WTC11 (cell line): Measurements from ENCODE around the gene DDIT4. TPM values are rescaled to one million over a fixed set of nuclear protein-coding genes. Genes with fewer than 3 reads are reported as not detected.

Source experiments
- ATAC-seq: fragments of 200-7000 bp; cut with Tn5 transposase; 2 replicates; pipeline ENCODE4 v1.10.0; 2021; ENCODE audit warnings: mild to moderate bottlenecking, moderate library complexity
- CTCF ChIA-PET: fragments of 300-600 bp; sonication (Branson Sonifier 250); formaldehyde crosslinking; loops from one replicate; lab custom pipeline; 2021; ENCODE audit warnings: antibody characterized with exemption; lab: Charles Lee
- POLR2A ChIA-PET: fragments of 350-600 bp; sonication (Branson Sonifier 250); formaldehyde crosslinking; loops from one replicate; lab custom pipeline; 2021; ENCODE audit warnings: antibody characterized with exemption; lab: Charles Lee
- DNase-seq: peaks from one replicate; pipeline ENCODE4 v3.0.0; 2021; ENCODE audit warnings: low spot score
- H3K27ac Mint-ChIP-seq: 2 replicates; pipeline ENCODE4 v1.8.0; 2021; ENCODE audit warnings: mixed read lengths
- H3K27me3 Mint-ChIP-seq: 2 replicates; pipeline ENCODE4 v1.8.0; 2021; ENCODE audit warnings: low read depth, mild to moderate bottlenecking, moderate library complexity, mixed read lengths
- H3K36me3 Mint-ChIP-seq: 2 replicates; pipeline ENCODE4 v1.8.0; 2021; ENCODE audit warnings: mixed read lengths
- H3K4me1 Mint-ChIP-seq: 2 replicates; pipeline ENCODE4 v1.8.0; 2022; ENCODE audit warnings: mixed read lengths
- H3K4me3 Mint-ChIP-seq: 2 replicates; pipeline ENCODE4 v1.8.0; 2021; ENCODE audit warnings: mild to moderate bottlenecking, moderate library complexity, mixed read lengths
- H3K9me3 Mint-ChIP-seq: 2 replicates; pipeline ENCODE4 v1.8.0; 2021; ENCODE audit warnings: mixed read lengths
- ATF3 ChIP-seq: sonication (generic); formaldehyde crosslinking; conservative IDR thresholded peaks from 2 replicates; pipeline ENCODE4 v1.8.1; 2022; ENCODE audit warnings: mild to moderate bottlenecking, missing genetic modification reagents
- ATF6 ChIP-seq: sonication (generic); formaldehyde crosslinking; IDR thresholded peaks from 2 replicates; pipeline ENCODE4 v1.8.1; 2023; ENCODE audit warnings: mild to moderate bottlenecking, missing genetic modification reagents
- ERG ChIP-seq: fragments of 250-450 bp; sonication (Bioruptor Pico); IDR thresholded peaks from 2 replicates; pipeline ENCODE4 v1.8.0; 2021; ENCODE audit warnings: mild to moderate bottlenecking
- ETV6 ChIP-seq: sonication (generic); formaldehyde crosslinking; IDR thresholded peaks from 2 replicates; pipeline ENCODE4 v1.8.1; 2022; ENCODE audit warnings: mild to moderate bottlenecking, missing genetic modification reagents
- MYBL2 ChIP-seq: sonication (generic); formaldehyde crosslinking; IDR thresholded peaks from 2 replicates; pipeline ENCODE4 v1.8.1; 2023; ENCODE audit warnings: mild to moderate bottlenecking, moderate library complexity, missing genetic modification reagents
- SOX15 ChIP-seq: fragments of 250-450 bp; sonication (Bioruptor Pico); IDR thresholded peaks from 2 replicates; pipeline ENCODE4 v1.9.0; 2021; ENCODE audit warnings: mild to moderate bottlenecking
- TCF7 ChIP-seq: sonication (generic); formaldehyde crosslinking; IDR thresholded peaks from 2 replicates; pipeline ENCODE4 v1.8.0; 2022; ENCODE audit warnings: mild to moderate bottlenecking, low read depth, missing genetic modification reagents, moderate library complexity
- ZBTB21 ChIP-seq: sonication (generic); formaldehyde crosslinking; IDR thresholded peaks from 2 replicates; pipeline ENCODE4 v1.8.1; 2023; ENCODE audit warnings: mild to moderate bottlenecking, missing genetic modification reagents, borderline replicate concordance
- ZNF219 ChIP-seq: sonication (generic); formaldehyde crosslinking; IDR thresholded peaks from 2 replicates; pipeline ENCODE4 v1.8.0; 2023; ENCODE audit warnings: missing genetic modification reagents, mild to moderate bottlenecking, borderline replicate concordance
- ZNF232 ChIP-seq: sonication (generic); formaldehyde crosslinking; IDR thresholded peaks from 2 replicates; pipeline ENCODE4 v1.8.0; 2022; ENCODE audit warnings: mild to moderate bottlenecking, missing genetic modification reagents
- ZNF281 ChIP-seq: sonication (generic); formaldehyde crosslinking; IDR thresholded peaks from 2 replicates; pipeline ENCODE4 v1.8.0; 2023; ENCODE audit warnings: mild to moderate bottlenecking, missing genetic modification reagents
- total RNA-seq: library from RNA; stranded (reverse); gene quantifications from 3 replicates; pipeline ENCODE4 v1.2.3, GENCODE V29; 2021
- TF ChIP-seq, protein P1 (sequence below): sonication (generic); formaldehyde crosslinking; IDR thresholded peaks from 2 replicates; pipeline ENCODE4 v1.8.1; 2023; ENCODE audit warnings: mild to moderate bottlenecking, moderate library complexity, missing genetic modification reagents
- TF ChIP-seq, protein P2 (sequence below): sonication (generic); formaldehyde crosslinking; IDR thresholded peaks from 2 replicates; pipeline ENCODE4 v1.8.0; 2022; ENCODE audit warnings: mild to moderate bottlenecking, missing genetic modification reagents
- TF ChIP-seq, protein P3 (sequence below): sonication (generic); formaldehyde crosslinking; IDR thresholded peaks from 2 replicates; pipeline ENCODE4 v1.8.0; 2022; ENCODE audit warnings: missing genetic modification reagents
- TF ChIP-seq, protein P4 (sequence below): sonication (generic); formaldehyde crosslinking; IDR thresholded peaks from 2 replicates; pipeline ENCODE4 v1.8.1; 2022; ENCODE audit warnings: low read depth, mild to moderate bottlenecking, moderate library complexity, missing genetic modification reagents, borderline replicate concordance
- TF ChIP-seq, protein P5 (sequence below): sonication (generic); formaldehyde crosslinking; IDR thresholded peaks from 2 replicates; pipeline ENCODE4 v1.8.1; 2023; ENCODE audit warnings: mild to moderate bottlenecking, missing genetic modification reagents, borderline replicate concordance

Gene DDIT4
- total RNA-seq, 1 experiment from 2014 or later = 118 TPM

GRCh38 chr10:72233621-72234020 lies 40.1 kb upstream of the DDIT4 start:
- ChIA-PET POLR2A (interaction anchor here (0.7 kb wide), 1 partner anchor 36 kb away, joined by 4 read pairs; no protein-coding TSS in a partner anchor), CTCF (no interaction called here)
- peaks cover 34% of the 10 kb centered on the region for H3K36me3 Mint-ChIP-seq
- H3K4me1 Mint-ChIP-seq = peaks cover 6% of the 10 kb centered on the region
- ATAC-seq (no peak), DNase-seq (no peak)
- H3K27ac Mint-ChIP-seq = no peak overlapping the region
- H3K9me3 Mint-ChIP-seq = no peaks in the 10 kb centered on the region
- H3K4me3 Mint-ChIP-seq = no peak overlapping the region
- H3K27me3 Mint-ChIP-seq = no peaks in the 10 kb centered on the region
- TF ChIP-seq, protein P1, sequence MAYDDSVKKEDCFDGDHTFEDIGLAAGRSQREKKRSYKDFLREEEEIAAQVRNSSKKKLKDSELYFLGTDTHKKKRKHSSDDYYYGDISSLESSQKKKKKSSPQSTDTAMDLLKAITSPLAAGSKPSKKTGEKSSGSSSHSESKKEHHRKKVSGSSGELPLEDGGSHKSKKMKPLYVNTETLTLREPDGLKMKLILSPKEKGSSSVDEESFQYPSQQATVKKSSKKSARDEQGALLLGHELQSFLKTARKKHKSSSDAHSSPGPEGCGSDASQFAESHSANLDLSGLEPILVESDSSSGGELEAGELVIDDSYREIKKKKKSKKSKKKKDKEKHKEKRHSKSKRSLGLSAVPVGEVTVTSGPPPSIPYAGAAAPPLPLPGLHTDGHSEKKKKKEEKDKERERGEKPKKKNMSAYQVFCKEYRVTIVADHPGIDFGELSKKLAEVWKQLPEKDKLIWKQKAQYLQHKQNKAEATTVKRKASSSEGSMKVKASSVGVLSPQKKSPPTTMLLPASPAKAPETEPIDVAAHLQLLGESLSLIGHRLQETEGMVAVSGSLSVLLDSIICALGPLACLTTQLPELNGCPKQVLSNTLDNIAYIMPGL = no peak
- TF ChIP-seq ATF6 (CRISPR knock-in tag) = no peak

DNA sequence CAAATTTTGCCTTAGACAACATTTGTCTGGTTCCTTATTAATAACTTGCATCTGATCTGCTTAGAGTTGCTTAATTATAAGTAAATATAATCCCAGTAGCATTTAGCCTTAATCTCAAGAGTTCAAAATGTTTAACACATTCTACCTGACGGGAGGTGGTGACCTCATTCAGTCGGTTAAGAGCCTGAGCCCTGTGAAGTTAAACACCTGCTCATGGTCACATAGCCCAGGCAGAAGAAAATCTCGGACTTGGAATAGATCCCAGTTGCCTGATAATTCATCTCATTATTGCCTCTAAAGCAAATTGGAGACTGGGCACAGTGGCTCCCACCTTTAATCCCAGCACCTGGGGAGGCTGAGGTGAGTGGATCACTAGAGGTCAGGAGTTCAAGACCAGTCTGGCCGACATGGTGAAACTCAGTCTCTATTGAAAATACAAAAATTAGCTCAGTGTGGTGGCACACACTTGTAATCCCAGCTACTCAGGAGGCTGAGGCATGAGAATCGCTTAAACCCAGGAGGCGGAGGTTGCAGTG lies 39.1 kb upstream of the DDIT4 start:
- ATAC-seq (no peak), DNase-seq (no peak)
- ChIA-PET POLR2A (interaction anchor here (0.7 kb wide), 2 partner anchors 37 to 1019 kb away, joined by 3 to 4 read pairs; no protein-coding TSS in a partner anchor), CTCF (no interaction called here)
- peaks cover 34% of the 10 kb centered on the region for H3K36me3 Mint-ChIP-seq
- H3K27me3 Mint-ChIP-seq = no peaks in the 10 kb centered on the region
- no peak overlapping the region for H3K4me3 Mint-ChIP-seq
- H3K27ac Mint-ChIP-seq = no peak overlapping the region
- H3K9me3 Mint-ChIP-seq = no peaks in the 10 kb centered on the region
- H3K4me1 Mint-ChIP-seq = no peaks in the 10 kb centered on the region
- no peak for TF ChIP-seq ZNF281 (CRISPR knock-in tag)
- TF ChIP-seq, protein P2, sequence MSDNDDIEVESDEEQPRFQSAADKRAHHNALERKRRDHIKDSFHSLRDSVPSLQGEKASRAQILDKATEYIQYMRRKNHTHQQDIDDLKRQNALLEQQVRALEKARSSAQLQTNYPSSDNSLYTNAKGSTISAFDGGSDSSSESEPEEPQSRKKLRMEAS (CRISPR knock-in tag) = no peak
- TF ChIP-seq ZBTB21 (CRISPR knock-in tag) = no peak
- TF ChIP-seq, protein P3, sequence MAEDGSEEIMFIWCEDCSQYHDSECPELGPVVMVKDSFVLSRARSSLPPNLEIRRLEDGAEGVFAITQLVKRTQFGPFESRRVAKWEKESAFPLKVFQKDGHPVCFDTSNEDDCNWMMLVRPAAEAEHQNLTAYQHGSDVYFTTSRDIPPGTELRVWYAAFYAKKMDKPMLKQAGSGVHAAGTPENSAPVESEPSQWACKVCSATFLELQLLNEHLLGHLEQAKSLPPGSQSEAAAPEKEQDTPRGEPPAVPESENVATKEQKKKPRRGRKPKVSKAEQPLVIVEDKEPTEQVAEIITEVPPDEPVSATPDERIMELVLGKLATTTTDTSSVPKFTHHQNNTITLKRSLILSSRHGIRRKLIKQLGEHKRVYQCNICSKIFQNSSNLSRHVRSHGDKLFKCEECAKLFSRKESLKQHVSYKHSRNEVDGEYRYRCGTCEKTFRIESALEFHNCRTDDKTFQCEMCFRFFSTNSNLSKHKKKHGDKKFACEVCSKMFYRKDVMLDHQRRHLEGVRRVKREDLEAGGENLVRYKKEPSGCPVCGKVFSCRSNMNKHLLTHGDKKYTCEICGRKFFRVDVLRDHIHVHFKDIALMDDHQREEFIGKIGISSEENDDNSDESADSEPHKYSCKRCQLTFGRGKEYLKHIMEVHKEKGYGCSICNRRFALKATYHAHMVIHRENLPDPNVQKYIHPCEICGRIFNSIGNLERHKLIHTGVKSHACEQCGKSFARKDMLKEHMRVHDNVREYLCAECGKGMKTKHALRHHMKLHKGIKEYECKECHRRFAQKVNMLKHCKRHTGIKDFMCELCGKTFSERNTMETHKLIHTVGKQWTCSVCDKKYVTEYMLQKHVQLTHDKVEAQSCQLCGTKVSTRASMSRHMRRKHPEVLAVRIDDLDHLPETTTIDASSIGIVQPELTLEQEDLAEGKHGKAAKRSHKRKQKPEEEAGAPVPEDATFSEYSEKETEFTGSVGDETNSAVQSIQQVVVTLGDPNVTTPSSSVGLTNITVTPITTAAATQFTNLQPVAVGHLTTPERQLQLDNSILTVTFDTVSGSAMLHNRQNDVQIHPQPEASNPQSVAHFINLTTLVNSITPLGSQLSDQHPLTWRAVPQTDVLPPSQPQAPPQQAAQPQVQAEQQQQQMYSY (CRISPR knock-in tag) = no peak
- TF ChIP-seq SOX15 = no peak
- TF ChIP-seq ERG (CRISPR knock-in tag) = no peak
- TF ChIP-seq, protein P4, sequence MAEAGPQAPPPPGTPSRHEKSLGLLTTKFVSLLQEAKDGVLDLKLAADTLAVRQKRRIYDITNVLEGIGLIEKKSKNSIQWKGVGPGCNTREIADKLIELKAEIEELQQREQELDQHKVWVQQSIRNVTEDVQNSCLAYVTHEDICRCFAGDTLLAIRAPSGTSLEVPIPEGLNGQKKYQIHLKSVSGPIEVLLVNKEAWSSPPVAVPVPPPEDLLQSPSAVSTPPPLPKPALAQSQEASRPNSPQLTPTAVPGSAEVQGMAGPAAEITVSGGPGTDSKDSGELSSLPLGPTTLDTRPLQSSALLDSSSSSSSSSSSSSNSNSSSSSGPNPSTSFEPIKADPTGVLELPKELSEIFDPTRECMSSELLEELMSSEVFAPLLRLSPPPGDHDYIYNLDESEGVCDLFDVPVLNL = no peak
- no peak for TF ChIP-seq ZNF232
- no peak for TF ChIP-seq MYBL2 (CRISPR knock-in tag)
- TF ChIP-seq, protein P5, sequence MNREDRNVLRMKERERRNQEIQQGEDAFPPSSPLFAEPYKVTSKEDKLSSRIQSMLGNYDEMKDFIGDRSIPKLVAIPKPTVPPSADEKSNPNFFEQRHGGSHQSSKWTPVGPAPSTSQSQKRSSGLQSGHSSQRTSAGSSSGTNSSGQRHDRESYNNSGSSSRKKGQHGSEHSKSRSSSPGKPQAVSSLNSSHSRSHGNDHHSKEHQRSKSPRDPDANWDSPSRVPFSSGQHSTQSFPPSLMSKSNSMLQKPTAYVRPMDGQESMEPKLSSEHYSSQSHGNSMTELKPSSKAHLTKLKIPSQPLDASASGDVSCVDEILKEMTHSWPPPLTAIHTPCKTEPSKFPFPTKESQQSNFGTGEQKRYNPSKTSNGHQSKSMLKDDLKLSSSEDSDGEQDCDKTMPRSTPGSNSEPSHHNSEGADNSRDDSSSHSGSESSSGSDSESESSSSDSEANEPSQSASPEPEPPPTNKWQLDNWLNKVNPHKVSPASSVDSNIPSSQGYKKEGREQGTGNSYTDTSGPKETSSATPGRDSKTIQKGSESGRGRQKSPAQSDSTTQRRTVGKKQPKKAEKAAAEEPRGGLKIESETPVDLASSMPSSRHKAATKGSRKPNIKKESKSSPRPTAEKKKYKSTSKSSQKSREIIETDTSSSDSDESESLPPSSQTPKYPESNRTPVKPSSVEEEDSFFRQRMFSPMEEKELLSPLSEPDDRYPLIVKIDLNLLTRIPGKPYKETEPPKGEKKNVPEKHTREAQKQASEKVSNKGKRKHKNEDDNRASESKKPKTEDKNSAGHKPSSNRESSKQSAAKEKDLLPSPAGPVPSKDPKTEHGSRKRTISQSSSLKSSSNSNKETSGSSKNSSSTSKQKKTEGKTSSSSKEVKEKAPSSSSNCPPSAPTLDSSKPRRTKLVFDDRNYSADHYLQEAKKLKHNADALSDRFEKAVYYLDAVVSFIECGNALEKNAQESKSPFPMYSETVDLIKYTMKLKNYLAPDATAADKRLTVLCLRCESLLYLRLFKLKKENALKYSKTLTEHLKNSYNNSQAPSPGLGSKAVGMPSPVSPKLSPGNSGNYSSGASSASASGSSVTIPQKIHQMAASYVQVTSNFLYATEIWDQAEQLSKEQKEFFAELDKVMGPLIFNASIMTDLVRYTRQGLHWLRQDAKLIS (CRISPR knock-in tag) = no peak
- TF ChIP-seq TCF7 (CRISPR knock-in tag) = no peak
- no peak for TF ChIP-seq ZNF219
- no peak for TF ChIP-seq ETV6 (CRISPR knock-in tag)
- TF ChIP-seq ATF3 (CRISPR knock-in tag) = no peak
